Fibroblast of lung (primary cell): Measurements from ENCODE around the gene PRKACB. TPM values are rescaled to one million over a fixed set of nuclear protein-coding genes. Genes with fewer than 3 reads are reported as not detected.

ENCODE experiments used
- DNase-seq, 2 donors: peaks; one replicate each; pipeline versions ENCODE4 v3.0.0 to v3.0.0-alpha.2; 2010; ENCODE audit warnings: low read depth in 2 of 2
- H2AFZ ChIP-seq: 2 replicates; pipeline ENCODE4 v1.5.1; 2012; ENCODE audit warnings: low read length, control low read depth, inconsistent platforms
- H3K27ac ChIP-seq: 2 replicates; pipeline ENCODE4 v1.5.1; 2011; ENCODE audit warnings: low read length, control low read depth; ENCODE audit not compliant: insufficient read depth
- H3K27me3 ChIP-seq: 2 replicates; pipeline ENCODE4 v1.5.1; 2011; ENCODE audit warnings: mild to moderate bottlenecking, low read length; ENCODE audit not compliant: control insufficient read depth, insufficient read depth
- H3K36me3 ChIP-seq: 2 replicates; pipeline ENCODE4 v1.5.1; 2011; ENCODE audit warnings: low read length; ENCODE audit not compliant: control insufficient read depth, insufficient read depth
- H3K4me1 ChIP-seq: 2 replicates; pipeline ENCODE4 v1.5.1; 2011; ENCODE audit warnings: low read length; ENCODE audit not compliant: control insufficient read depth, insufficient read depth; ENCODE audit errors: extremely low read depth
- H3K4me2 ChIP-seq: 2 replicates; pipeline ENCODE4 v1.5.1; 2011; ENCODE audit warnings: low read length, control low read depth; ENCODE audit not compliant: insufficient read depth; ENCODE audit errors: extremely low read depth
- H3K4me3 ChIP-seq, 4 experiments: fragments of 200-600 bp in 1 of 4; sonication (generic) in 1 of 4; replicated peaks in 1 of 4; 2 replicates each; pipeline ENCODE4 v1.5.1; 2011 to 2016; ENCODE audit warnings: low read length in 4 of 4, low read depth in 3 of 4, mild to moderate bottlenecking in 3 of 4, control low read depth in 2 of 4, inconsistent platforms in 1 of 4, mixed read lengths in 1 of 4; ENCODE audit not compliant: insufficient read depth in 1 of 4; ENCODE audit errors: control extremely low read depth in 1 of 4
- H3K79me2 ChIP-seq: 2 replicates; pipeline ENCODE4 v1.5.1; 2012; ENCODE audit warnings: mild to moderate bottlenecking, low read length, inconsistent platforms; ENCODE audit not compliant: control insufficient read depth, insufficient read depth
- H3K9ac ChIP-seq: 2 replicates; pipeline ENCODE4 v1.5.1; 2011; ENCODE audit warnings: mild to moderate bottlenecking, low read length, control low read depth; ENCODE audit not compliant: insufficient read depth
- H3K9me3 ChIP-seq: 2 replicates; pipeline ENCODE4 v1.5.1; 2012; ENCODE audit warnings: low read depth, low read length; ENCODE audit not compliant: control insufficient read depth, insufficient read depth
- H4K20me1 ChIP-seq: 2 replicates; pipeline ENCODE4 v1.5.1; 2011; ENCODE audit warnings: low read length; ENCODE audit not compliant: control insufficient read depth, insufficient read depth; ENCODE audit errors: extremely low read depth
- CTCF ChIP-seq, 2 donors: IDR thresholded peaks in 1 of 2; conservative IDR thresholded peaks in 1 of 2; 1 replicate in 1 of 2; 2 replicates in 1 of 2; pipeline ENCODE4 v1.5.1; 2011 to 2012; ENCODE audit warnings: low read length in 2 of 2, control low read depth in 1 of 2, inconsistent platforms in 1 of 2, low read depth in 1 of 2, mild to moderate bottlenecking in 1 of 2
- EZH2 ChIP-seq: IDR thresholded peaks from 2 replicates; pipeline ENCODE4 v1.5.1; 2012; ENCODE audit warnings: low read length, control low read depth, mild to moderate bottlenecking; ENCODE audit errors: missing control alignments
- polyA plus RNA-seq, 2 donors: library from polyadenylated mRNA; depleted of rRNA in 1 of 2; stranded (reverse) in 1 of 2; unstranded in 1 of 2; fragments of >200 nt; gene quantifications; 2 replicates each; pipeline ENCODE4 v1.2.1, GENCODE V29; 2011 to 2012; ENCODE audit warnings: missing spikeins in 1 of 2
- total RNA-seq: library from RNA; depleted of rRNA; stranded (reverse); fragments of >200 nt; gene quantifications from 2 replicates; pipeline ENCODE4 v1.2.1, GENCODE V29; 2014

The PRKACB gene
- total and polyA plus RNA-seq, 2 donors (not counting 1 experiment from before 2014, with no cell fraction given) = 22.0 to 32.6 TPM

GRCh38 chr1:84163123-84163931, 19.3 kb downstream of the PRKACB start:
- TF ChIP-seq EZH2 (no peak), CTCF (conservative IDR thresholded peaks at IDR 0.05 in 1 of 2, IDR thresholded peaks at IDR 0.05 in 1 of 2; ENCODE audit: low read depth in 1 of 2, low read length in 2 of 2) (no peak)
- DNase-seq = peak in 1 of 2 donors; percentile 22
- Histone ChIP-seq H2AFZ (no peak overlapping the region), H3K27me3 (no peaks in the 10 kb centered on the region), H3K4me2 (peak overlapping the region; percentile 42), H3K9ac (no peak overlapping the region), H3K4me1 (peaks cover 2% of the 10 kb centered on the region), H3K36me3 (no peaks in the 10 kb centered on the region), H3K9me3 (no peaks in the 10 kb centered on the region), H3K27ac (no peak overlapping the region), H3K4me3 (peak overlapping the region in 3 of 4 experiments; percentile 42 to 61 (median 44)), H4K20me1 (no peaks in the 10 kb centered on the region), H3K79me2 (no peaks in the 10 kb centered on the region)

DNA sequence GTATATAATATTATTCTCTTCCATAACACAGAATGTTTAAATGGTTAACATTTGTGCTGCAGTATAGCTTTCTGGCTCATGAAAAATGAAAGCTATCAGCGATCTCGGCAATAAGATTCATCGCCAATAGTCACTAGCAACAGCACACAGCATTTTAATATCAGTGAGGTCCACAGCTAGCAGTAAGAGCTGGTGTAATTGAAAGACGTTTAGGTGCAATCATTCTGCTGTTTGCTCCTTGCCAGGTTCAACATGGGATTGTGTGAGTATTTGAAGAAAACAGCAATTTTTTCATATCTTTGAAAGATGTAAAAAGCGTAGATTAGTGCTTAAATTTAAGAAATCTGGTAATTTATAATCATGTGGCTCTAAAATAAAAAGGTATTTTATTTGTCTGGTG, 20.1 kb downstream of the PRKACB start:
- peaks cover 2% of the 10 kb centered on the region for H3K4me1 ChIP-seq
- no peak overlapping the region for H3K9ac ChIP-seq
- H3K9me3 ChIP-seq = no peaks in the 10 kb centered on the region
- H4K20me1 ChIP-seq = no peaks in the 10 kb centered on the region
- H3K4me2 ChIP-seq = peak overlapping the region; percentile 42
- H3K27me3 ChIP-seq = no peaks in the 10 kb centered on the region
- TF ChIP-seq CTCF (conservative IDR thresholded peaks at IDR 0.05 in 1 of 2, IDR thresholded peaks at IDR 0.05 in 1 of 2; ENCODE audit: low read depth in 1 of 2, low read length in 2 of 2) (no peak), EZH2 (no peak)
- peak overlapping the region; percentile 1 for H2AFZ ChIP-seq
- H3K4me3 ChIP-seq = peak overlapping the region; percentile 14 to 61 (median 43)
- DNase-seq = peak in 1 of 2 donors; percentile 64
- H3K79me2 ChIP-seq = no peaks in the 10 kb centered on the region
- peak overlapping the region; percentile 26 for H3K27ac ChIP-seq
- H3K36me3 ChIP-seq = no peaks in the 10 kb centered on the region

DNA sequence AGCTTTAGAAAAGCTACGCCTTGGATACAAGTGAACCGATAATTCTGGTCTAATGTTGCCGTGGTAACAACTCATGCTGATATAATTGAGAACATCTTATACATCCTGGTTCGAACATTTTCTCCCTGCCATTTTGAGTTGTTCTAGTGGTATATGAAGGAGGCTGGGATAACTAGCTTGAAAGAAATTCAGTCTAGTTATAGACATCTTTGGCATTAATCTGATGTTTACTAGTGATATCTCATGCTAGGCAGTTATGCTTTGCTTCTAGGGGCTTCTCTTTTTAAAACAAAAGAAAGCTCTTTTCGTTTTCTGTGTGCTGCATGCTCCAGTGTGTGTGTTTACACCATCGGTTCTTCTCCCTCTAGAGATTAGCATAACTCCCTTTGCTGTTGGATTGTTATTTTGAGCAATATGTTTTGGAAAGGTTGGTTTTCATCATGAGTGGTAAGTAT, 20.5 kb downstream of the PRKACB start:
- H3K4me3 ChIP-seq = peak overlapping the region; percentile 14 to 61 (median 43)

More for the DNA sequence above, 20.5 kb downstream of the PRKACB start:
- H3K27ac ChIP-seq = peak overlapping the region; percentile 26
- H4K20me1 ChIP-seq = no peaks in the 10 kb centered on the region
- peak overlapping the region; percentile 1 for H2AFZ ChIP-seq
- no peak overlapping the region for H3K9ac ChIP-seq
- no peaks in the 10 kb centered on the region for H3K79me2 ChIP-seq
- H3K27me3 ChIP-seq = no peaks in the 10 kb centered on the region
- H3K4me1 ChIP-seq = peaks cover 2% of the 10 kb centered on the region
- H3K9me3 ChIP-seq = no peaks in the 10 kb centered on the region
- no peaks in the 10 kb centered on the region for H3K36me3 ChIP-seq
- peak overlapping the region; percentile 42 for H3K4me2 ChIP-seq
- TF ChIP-seq CTCF (conservative IDR thresholded peaks at IDR 0.05 in 1 of 2, IDR thresholded peaks at IDR 0.05 in 1 of 2; ENCODE audit: low read depth in 1 of 2, low read length in 2 of 2) (no peak), EZH2 (no peak)
- DNase-seq = peak; percentile 14 to 56
